Astrocyte (in vitro differentiated cells and primary cell): ENCODE data around the gene LLCFC1.

Experiments
- CTCF ChIP-seq: IDR thresholded peaks from 2 replicates; pipeline ENCODE4 v1.5.1; 2011; ENCODE audit warnings: low read depth, mild to moderate bottlenecking, inconsistent platforms, low read length, moderate library complexity; ENCODE audit not compliant: insufficient read depth
- EZH2 ChIP-seq: IDR thresholded peaks from 2 replicates; pipeline ENCODE4 v1.6.1; 2012; ENCODE audit warnings: mild to moderate bottlenecking, low read length, inconsistent platforms; ENCODE audit not compliant: insufficient read depth

GRCh38 chr7:142961973-142962926 lies 23.0 kb downstream of the LLCFC1 start, which contains the start of gene KEL:
- no peak for TF ChIP-seq CTCF
- TF ChIP-seq EZH2, result no peak
